Measurements from ENCODE around the gene OTOF.
A peak's percentile ranks its signal among the peaks of the same experiment; 100 is the strongest.

Gene OTOF

DNA sequence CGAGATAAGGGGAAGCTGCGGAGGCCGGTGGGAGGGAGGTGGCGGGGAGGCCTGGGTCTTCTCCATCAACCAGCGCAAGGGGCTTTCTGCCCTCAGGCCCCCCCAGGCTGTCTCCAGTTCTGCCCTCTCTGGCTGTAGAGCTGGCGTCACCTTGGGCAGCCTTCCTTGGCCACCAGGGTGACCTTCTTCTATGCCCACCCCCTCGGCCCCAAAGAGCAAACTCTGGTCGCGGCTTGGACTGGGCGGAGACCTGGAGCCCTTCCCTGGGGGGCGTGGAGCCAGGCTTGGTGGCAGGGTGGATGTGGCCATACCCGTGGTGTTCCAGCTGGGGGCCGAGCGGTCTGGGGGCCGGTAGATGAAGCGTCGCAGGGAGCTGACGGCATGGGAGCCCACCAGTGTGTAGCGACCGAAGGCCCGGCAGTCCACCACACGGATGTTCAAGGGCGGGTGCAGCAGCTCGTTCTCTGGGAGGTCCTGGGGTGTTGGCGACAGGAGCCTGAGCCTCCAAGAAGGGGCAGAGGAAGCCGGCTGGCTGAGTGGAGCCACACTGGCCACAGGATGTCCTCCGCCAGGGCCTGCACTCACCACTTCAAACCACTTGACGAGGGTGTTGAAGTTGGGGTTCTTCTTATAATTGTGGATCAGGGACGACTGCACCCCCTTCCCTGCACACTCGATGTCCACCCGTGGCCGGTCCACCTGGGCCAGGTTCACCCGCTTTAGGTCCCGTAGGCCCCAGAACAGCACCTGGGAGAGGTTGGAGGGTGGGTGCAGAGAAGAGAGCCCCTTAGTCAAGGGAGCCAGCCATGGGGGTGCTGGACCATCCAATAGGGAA lies 4.9 kb downstream of the OTOF start:
- TF ChIP-seq CREB1 (IDR thresholded peaks at IDR 0.05; ENCODE audit: low read depth) (no peak), FOXM1 (IDR thresholded peaks at IDR 0.05; ENCODE audit: borderline replicate concordance, low read depth) (no peak), CEBPB (IDR thresholded peaks at IDR 0.05) (no peak), TAF1 (IDR thresholded peaks at IDR 0.05; ENCODE audit: low read depth) (no peak), EGR1 (IDR thresholded peaks at IDR 0.05) (no peak), TEAD4 (IDR thresholded peaks at IDR 0.05) (no peak), NFIC (IDR thresholded peaks at IDR 0.05) (no peak), ZBTB7A (IDR thresholded peaks at IDR 0.05; ENCODE audit: low read depth) (no peak)
- TF ChIP-seq, protein P1, sequence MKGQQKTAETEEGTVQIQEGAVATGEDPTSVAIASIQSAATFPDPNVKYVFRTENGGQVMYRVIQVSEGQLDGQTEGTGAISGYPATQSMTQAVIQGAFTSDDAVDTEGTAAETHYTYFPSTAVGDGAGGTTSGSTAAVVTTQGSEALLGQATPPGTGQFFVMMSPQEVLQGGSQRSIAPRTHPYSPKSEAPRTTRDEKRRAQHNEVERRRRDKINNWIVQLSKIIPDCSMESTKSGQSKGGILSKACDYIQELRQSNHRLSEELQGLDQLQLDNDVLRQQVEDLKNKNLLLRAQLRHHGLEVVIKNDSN (IDR thresholded peaks at IDR 0.05), result no peak
- TF ChIP-seq, protein P2, sequence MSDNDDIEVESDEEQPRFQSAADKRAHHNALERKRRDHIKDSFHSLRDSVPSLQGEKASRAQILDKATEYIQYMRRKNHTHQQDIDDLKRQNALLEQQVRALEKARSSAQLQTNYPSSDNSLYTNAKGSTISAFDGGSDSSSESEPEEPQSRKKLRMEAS (IDR thresholded peaks at IDR 0.05), result no peak
- TF ChIP-seq, protein P3, sequence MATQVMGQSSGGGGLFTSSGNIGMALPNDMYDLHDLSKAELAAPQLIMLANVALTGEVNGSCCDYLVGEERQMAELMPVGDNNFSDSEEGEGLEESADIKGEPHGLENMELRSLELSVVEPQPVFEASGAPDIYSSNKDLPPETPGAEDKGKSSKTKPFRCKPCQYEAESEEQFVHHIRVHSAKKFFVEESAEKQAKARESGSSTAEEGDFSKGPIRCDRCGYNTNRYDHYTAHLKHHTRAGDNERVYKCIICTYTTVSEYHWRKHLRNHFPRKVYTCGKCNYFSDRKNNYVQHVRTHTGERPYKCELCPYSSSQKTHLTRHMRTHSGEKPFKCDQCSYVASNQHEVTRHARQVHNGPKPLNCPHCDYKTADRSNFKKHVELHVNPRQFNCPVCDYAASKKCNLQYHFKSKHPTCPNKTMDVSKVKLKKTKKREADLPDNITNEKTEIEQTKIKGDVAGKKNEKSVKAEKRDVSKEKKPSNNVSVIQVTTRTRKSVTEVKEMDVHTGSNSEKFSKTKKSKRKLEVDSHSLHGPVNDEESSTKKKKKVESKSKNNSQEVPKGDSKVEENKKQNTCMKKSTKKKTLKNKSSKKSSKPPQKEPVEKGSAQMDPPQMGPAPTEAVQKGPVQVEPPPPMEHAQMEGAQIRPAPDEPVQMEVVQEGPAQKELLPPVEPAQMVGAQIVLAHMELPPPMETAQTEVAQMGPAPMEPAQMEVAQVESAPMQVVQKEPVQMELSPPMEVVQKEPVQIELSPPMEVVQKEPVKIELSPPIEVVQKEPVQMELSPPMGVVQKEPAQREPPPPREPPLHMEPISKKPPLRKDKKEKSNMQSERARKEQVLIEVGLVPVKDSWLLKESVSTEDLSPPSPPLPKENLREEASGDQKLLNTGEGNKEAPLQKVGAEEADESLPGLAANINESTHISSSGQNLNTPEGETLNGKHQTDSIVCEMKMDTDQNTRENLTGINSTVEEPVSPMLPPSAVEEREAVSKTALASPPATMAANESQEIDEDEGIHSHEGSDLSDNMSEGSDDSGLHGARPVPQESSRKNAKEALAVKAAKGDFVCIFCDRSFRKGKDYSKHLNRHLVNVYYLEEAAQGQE (IDR thresholded peaks at IDR 0.05; ENCODE audit: low read depth), result no peak

DNA sequence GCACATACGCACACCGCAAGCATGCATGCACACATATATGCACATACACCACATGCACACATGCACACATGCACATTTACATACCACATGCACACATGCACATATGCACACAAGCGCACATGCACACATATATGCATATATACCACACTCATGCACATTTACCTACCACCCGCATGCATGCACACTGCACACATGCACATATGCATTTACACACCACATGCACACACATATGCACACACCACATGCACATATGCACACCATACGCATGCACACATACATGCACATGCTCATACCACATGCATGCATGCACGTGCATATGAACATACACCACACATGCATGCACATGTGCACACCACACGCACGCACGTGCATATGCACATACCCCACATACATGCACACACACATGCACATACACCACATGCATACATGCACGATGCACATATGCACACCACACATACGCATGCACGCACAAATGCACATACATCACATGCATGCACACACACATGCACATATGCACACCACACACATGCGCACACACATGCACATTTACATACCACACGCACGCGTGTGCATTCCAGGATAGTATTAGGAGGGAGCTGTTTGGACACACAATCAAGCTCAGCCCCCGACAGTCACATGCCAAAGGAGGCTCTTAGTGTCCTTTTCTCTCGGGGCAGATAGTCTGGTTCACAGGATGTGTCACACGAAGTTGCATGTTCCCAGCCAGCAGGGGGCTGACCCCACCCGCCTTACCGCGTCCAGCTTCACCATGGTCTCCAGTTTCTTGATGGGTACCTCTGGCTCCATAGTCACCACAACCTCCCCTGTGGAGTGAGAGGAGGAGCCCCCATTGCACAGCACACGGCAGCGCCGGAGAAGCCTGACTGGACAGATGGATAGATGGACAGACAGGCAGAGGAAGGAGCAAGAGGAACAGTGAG lies 5.9 kb downstream of the OTOF start:
- TF ChIP-seq NFIC (IDR thresholded peaks at IDR 0.05) (no peak), RAD21 (IDR thresholded peaks at IDR 0.05; ENCODE audit: low read depth) (peak; percentile 40; the same call in 1 of the 2 replicates)

DNA sequence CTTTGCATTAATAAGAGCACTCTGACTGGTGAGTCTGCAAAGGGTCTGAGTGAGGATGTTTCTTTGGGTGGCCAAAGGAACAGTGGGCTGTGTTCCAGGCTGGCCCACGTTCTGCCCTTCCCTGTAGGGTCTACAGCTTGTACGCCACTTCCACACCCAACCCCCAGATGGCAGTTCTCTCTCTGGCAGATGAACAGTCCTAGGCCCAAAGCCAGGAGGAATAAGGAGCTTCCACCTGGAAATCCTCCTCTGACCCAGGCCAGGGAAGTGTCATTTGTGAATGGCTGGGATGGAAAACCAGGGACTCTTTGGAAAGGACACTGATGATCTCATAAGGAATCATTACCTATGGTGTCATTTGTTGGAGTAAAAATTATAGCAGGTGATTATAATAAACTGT lies 6.6 kb downstream of the OTOF start:
- TF ChIP-seq FOXM1 (IDR thresholded peaks at IDR 0.05; ENCODE audit: borderline replicate concordance, low read depth) (no peak), RAD21 (IDR thresholded peaks at IDR 0.05; ENCODE audit: low read depth) (peak; percentile 22; the same call in 1 of the 2 replicates)

DNA sequence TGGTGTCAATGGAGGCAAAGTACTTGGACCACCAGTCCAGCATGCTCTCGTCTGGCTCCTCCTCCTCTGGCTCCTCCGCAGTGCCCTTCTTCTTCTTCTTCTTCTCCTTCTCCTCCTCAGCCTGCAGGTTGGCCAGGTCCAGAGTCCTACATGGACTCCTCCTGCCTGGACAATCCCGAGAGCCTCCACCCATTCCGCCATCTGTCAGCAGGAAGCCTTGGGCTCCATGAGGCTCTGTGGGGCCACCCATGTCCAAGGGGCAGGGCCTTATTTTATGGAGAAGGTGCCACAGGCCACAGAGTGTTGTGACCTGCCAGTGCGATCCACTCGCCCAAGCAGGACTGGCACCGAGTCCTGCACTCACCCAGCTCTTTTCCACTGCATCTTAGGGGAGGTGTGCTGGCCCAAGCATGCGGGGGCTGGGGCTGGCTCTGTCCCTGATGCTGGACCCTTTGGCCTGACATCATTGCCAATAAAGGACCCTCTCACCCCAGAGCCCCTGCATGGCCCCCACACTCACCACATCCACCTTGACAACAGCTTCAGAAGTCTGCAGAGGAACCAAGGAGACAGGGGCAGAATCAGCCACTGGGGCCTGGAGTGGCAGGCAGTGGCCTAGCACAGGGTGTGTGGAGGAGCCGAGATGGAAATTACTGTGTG lies 7.2 kb downstream of the OTOF start:
- TF ChIP-seq TEAD4 (IDR thresholded peaks at IDR 0.05) (no peak), EGR1 (IDR thresholded peaks at IDR 0.05) (no peak), CREB1 (IDR thresholded peaks at IDR 0.05; ENCODE audit: low read depth) (no peak), EP300 (IDR thresholded peaks at IDR 0.05; ENCODE audit: borderline replicate concordance) (no peak), CEBPB (IDR thresholded peaks at IDR 0.05) (no peak), NFIC (IDR thresholded peaks at IDR 0.05) (no peak), RAD21 (IDR thresholded peaks at IDR 0.05; ENCODE audit: low read depth) (no peak), TCF12 (IDR thresholded peaks at IDR 0.05; ENCODE audit: low read depth) (no peak)
- TF ChIP-seq, protein P1 (IDR thresholded peaks at IDR 0.05), result no peak
- TF ChIP-seq, protein P3 (IDR thresholded peaks at IDR 0.05; ENCODE audit: low read depth), result no peak

DNA sequence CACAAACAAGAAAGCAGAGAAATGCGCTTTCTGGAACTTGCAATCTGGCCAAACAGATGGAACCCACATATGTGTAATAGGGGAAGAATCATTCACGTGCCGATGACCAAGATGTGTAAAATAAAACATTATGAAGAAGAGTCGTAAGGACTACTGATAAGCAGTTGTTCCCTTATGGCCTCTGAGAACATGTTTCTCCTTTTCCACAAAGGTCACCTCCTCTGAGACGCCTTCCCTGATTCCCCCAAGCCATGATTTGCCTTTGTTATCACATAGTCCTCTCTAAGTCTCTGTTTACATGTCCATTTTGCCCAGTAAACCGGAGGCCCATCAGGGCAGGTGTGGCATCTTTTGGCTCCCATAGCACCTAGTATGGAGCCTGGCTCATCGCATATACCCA lies 8.0 kb downstream of the OTOF start:
- TF ChIP-seq, protein P3 (IDR thresholded peaks at IDR 0.05; ENCODE audit: low read depth), result no peak
- no peak for TF ChIP-seq CEBPB (IDR thresholded peaks at IDR 0.05)
- no peak for TF ChIP-seq TEAD4 (IDR thresholded peaks at IDR 0.05)
- no peak for TF ChIP-seq ZBTB7A (IDR thresholded peaks at IDR 0.05; ENCODE audit: low read depth)
- TF ChIP-seq EGR1 (IDR thresholded peaks at IDR 0.05), result no peak
- no peak for TF ChIP-seq CREB1 (IDR thresholded peaks at IDR 0.05; ENCODE audit: low read depth)
- no peak for TF ChIP-seq RAD21 (IDR thresholded peaks at IDR 0.05; ENCODE audit: low read depth)
- no peak for TF ChIP-seq FOXM1 (IDR thresholded peaks at IDR 0.05; ENCODE audit: borderline replicate concordance, low read depth)
- no peak for TF ChIP-seq EP300 (IDR thresholded peaks at IDR 0.05; ENCODE audit: borderline replicate concordance)
- TF ChIP-seq NFIC (IDR thresholded peaks at IDR 0.05), result no peak
- TF ChIP-seq, protein P1 (IDR thresholded peaks at IDR 0.05), result no peak
- TF ChIP-seq TAF1 (IDR thresholded peaks at IDR 0.05; ENCODE audit: low read depth), result no peak
- no peak for TF ChIP-seq YY1 (IDR thresholded peaks at IDR 0.05; ENCODE audit: low read depth)
- TF ChIP-seq, protein P2 (IDR thresholded peaks at IDR 0.05), result no peak

All from Ishikawa (cell line).